Myocyte (in vitro differentiated cells): ENCODE results near the gene GTPBP6. TPM values are rescaled to one million over a fixed set of nuclear protein-coding genes. Genes with fewer than 3 reads are reported as not detected.
"Not testable (repeated sequence)": the region's sequence is repeated elsewhere in the genome, so short reads cannot be mapped to it uniquely, and the experiment has no call there.

Experiments
- DNase-seq: peaks from one replicate; pipeline ENCODE4 v3.0.0-alpha.2; 2012; ENCODE audit warnings: low read depth
- total RNA-seq: library from RNA; depleted of rRNA; stranded (reverse); fragments of >200 nt; gene quantifications from 2 replicates; pipeline ENCODE4 v1.2.3, GENCODE V29; 2014

The GTPBP6 gene
- total RNA-seq, 1 donor from 2014 or later: 82.3 TPM

DNA sequence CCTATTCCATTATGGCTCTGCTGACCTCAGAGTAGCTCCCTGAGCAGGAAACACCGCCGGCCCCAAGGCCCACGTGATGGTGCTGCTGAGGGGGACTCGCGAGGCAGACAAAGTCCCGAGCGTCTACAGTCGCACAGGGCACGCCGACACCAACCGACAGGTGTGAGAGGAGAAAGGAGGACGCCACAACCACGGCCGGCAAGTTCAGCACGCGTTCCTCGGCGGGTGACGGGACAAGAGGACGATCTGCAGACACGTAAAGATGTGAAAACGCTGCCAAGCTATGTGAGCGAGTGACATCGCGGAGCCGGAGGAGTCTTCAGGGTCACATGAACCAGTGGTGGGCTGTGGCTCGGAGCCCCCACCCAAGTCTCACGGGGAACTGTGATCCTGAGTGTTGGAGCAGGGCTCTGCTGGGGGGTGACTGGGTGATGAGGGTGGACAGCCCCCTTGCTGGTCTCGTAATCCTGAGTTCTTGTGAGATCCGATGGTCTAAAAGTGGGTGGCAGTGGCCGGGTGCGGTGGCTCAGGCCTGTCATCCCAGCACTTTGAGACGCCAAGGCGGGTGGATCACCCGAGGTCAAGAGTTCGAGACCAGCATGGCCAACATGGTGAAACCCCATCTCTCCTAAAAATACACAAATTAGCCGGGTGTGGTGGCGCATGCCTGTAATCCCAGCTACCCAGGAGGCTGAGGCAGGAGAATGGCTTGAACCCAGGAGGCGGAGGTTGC is 34.2 kb upstream of the GTPBP6 start:
- DNase-seq: no peak

DNA sequence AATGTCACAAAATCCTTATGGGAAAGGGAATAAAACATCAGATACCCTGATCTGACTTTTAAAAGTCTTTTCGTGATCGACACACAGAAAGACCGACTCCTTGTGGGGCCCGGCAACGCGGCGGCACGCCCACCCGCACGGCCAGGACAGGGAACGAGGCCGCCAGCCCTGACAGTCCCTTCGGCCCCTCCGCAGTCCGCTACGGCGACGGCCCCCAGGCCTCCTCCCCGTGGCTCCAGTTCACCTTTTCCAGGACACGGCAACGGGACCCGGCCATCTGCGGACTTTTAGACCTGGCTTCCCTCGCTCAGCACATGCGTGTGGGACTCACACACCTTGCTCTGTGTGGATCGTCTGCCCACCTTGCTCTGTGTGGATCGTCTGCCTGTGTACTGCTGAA is 33.6 kb upstream of the GTPBP6 start:
- DNase-seq: no peak

- no peak for DNase-seq
Measured at GRCh38 chrX:351736-352135, 33.1 kb upstream of the GTPBP6 start.

- DNase-seq: not testable (repeated sequence)
Measured at GRCh38 chrX:351324-351641, 32.7 kb upstream of the GTPBP6 start.

DNA sequence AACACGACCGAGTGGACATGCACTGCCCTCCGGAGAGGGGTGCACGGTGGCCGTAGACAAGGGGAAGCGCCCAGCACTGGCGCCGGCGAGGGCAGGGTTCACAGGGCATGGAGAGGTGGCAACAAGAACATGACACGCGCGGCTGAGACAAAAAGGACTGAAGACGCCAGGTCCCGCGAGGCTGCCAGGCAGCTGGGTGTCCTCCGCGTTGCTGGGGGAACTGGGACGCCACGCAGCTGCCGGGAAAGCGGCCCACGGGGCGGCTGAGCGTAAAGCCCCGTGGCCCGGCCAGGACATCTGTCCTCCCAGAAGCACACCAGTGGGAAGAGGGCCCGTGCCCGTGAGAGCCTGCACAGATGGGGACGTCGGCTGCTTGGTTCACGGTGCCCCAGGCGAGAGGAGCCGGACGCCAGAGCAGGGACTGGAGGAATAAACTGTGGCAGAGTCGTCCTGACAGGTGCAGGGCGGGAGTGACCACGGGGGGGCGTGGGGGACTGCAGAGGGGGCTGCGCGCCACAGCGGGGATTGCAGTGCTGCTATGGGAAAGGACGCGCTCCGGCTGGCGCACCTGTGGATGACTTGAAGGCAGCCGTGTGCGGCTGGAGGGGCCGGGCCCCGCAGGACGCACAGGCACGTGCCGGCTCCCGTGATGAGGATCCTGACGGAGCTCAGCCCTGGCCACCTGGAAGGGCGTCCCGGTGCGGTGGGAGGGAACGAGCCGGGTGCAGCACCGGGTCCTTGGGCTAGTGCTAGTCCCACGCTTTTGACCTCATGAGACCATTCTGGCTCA is 32.1 kb upstream of the GTPBP6 start:
- no peak for DNase-seq

GRCh38 chrX:350148-350533 is 31.5 kb upstream of the GTPBP6 start:
- no peak for DNase-seq

GRCh38 chrX:349702-350101 is 31.1 kb upstream of the GTPBP6 start:
- DNase-seq: no peak

GRCh38 chrX:349196-349595 is 30.6 kb upstream of the GTPBP6 start:
- peak; percentile 52 for DNase-seq

- DNase-seq: no peak
Measured at GRCh38 chrX:348461-349117, 30.0 kb upstream of the GTPBP6 start.

DNA sequence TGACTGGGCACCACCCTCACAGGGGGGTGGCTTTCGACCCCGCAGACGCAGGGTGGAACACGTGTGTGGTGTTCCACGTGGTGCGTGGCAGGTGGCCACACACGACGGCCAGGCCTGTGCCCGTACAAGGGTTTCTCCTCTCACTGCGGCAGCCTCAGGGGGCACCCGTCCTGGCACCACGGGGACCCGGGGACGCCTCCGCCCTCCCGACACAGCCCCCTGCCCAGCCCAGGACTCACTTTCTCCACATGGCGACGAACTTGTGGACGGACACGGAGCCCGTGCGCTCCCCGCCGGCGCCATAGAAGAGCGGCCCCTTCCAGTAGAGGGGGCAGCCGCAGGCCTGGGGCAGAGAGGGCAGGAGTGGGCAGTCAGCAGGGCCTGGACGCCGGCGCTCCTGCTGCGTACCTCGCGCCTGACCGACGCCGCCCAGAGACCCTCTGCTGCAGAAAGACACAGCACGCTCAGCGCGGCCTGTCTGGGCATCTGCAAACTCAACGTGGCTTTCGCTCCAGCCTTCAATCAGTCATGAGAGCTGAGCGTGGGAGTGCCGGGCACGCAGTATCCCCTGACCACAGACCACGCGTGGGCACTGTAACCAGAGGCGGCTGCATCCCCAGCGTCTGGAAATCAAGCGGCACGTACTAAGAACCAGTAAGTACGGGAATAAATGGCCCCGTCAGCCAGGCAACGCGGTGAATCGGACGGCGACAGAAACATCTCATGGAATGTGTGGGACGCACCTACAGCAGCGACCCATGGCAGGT is 28.9 kb upstream of the GTPBP6 start:
- no peak for DNase-seq

GRCh38 chrX:346034-346813 is 27.6 kb upstream of the GTPBP6 start:
- no peak for DNase-seq

DNA sequence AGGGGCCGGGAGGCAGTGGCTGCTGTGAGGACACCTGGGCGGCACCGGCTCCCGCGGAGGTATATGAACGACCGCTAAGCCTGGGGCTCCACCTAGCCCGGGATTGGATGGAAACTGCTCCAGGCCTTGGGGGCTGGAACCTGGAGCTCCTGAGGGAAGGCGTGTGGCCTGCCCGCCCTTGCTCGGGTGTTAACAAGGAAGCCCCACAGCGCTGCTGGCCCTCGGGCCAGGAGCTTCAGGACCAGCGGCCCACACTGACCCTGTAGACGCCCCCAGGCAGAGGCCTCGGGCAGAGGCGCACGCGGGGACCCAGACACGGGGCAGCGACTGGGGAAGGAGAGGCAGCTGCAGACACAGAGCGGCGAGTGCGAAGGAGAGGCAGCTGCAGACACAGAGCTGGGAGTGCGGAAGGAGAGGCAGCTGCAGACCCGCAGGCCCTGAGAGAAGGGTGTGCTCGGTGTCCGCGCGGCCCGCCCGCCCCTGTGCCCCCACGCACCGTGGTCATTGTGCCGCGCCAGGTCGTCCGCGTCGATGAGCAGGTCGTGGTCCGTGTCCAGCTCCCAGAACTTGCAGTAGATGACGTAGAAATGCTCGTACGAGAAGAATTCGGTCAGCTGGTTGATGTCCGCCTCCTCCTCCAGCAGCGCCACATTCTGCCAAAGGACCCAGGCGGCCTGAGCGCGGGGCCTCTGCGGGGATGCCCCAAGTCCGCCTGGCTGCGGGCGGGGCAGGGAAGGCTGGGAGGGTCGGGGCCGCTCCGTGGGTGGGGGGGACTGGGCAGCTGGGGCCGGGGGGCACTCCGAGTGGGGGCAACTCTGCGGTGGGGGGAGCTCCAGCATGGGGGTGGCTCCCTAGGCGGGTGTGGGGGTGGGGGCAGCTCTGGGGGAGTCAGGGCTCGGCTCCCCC is 26.7 kb upstream of the GTPBP6 start:
- DNase-seq: no peak

DNA sequence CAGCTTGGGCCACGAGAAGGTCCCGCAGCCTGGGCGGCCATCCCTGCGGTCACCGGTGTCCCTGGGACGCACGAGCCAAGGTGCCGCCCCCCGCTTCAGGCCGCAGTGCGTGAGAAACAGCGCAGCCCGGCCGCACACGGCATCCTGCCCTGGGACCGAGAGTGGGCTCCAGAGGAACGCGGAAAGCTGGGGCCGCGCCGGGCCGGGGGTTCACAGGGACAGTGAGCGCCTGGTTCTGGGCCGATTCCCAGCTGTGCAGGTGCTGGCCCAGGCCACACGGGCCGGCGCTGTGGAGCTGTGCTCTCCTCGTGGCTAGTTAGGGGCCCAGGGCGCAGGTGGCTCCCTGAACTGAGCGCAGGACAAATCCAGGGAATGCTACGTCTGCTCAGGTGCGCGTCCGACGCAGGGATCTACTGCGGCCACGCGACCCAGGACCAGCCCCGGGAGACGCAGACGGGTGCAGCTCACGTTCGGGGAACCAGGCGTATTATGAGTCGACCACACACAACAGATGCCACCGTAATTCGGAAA is 25.8 kb upstream of the GTPBP6 start:
- no peak for DNase-seq

DNA sequence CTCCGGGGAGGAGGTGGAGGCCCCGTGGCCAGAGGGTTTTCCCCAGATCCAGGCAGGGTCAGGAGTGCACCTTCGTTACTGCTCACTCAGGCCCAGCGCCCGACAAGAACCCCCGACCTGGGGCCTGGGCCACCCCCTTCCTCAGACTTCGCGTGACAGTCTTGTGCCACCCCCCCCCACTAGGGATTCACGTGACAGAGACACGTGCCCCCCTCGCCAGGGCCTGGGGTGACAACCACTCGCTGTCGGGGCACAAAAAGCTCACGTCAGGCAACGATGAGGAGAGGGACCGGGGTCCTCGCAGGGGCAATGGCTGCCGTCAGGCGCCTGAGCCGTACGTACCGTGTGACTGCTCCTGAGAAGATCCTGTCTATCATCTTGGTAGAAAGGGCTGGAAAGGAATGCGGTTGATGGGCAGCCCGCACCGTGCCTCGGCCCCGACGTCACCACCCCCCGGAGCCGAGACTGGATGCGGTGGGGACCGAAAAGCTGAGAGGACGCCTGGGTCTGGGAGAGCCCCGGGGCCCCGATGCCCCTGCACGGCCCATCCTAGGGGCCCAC is 23.0 kb upstream of the GTPBP6 start:
- DNase-seq: no peak

DNA sequence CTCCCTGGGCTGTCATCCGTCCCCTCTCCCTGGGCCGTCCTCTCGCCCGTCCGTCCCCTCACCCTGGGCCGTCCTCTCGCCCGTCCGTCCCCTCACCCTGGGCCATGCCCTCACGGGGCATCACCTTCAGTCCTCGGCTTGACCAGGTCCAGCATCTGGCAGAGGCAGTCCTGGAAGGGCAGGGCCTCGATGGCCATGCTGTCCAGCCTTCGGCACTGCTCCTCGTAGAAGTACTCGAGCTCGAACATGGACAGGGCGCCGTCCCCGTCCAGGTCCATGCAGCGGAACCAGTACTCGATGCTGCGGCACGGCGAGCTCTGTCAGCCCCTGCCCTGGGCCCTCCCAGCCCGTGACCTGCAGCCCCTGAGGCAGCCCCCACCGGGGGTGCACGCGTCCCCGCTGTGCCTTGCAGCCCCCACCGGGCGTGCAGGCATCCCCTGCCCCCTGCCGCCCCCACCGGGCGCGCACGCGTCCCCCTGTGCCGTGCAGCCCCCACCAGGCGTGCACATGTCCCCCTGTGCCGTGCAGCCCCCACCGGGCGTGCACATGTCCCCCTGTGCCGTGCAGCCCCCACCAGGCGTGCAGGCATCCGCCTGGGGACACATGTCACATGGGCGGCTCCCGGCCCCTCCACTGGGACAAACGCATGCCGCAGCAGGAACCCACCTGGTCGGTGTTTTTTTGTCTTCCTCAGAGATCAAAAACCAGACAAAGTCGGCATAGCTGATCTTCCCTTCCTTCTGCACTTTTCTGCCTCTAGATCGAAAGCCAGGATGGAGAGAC is 22.2 kb upstream of the GTPBP6 start:
- no peak for DNase-seq

- no peak for DNase-seq
Measured at GRCh38 chrX:340121-340520, 21.5 kb upstream of the GTPBP6 start.

DNA sequence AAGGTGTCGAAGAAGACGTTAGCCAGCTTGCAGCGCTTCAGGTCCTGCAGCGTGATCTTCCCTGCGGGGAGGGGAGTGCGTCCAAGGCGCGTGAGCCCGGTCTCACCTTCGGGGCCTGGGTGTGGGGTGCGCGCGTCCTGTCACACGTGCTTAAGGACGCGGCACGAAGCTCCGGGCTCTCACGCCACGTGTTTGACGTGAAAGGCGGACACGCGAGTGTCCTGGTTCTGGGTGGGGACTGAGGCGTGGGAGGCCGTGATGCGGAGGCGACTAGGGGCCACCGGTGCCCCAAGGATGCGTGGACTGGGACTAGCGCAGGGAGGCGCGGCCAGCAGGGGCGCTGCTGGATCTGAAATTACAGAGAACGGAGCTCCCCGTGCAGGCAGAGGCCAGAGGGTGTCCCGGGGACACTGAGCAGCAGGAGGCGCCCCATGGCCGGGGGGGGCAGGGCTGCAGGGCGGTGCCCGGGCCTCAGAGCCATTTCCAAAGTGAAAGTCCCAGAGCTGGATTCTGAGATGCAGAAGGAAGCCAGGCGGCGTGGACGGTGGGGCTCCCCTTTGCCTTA is 20.3 kb upstream of the GTPBP6 start:
- no peak for DNase-seq

GRCh38 chrX:338281-338835 is 19.8 kb upstream of the GTPBP6 start:
- DNase-seq: no peak
